ENCODE data around the gene MGARP. TPM values are rescaled to one million over a fixed set of nuclear protein-coding genes. Genes with fewer than 3 reads are reported as not detected.

MGARP gene
- total RNA-seq, 1 experiment from 2014 or later = 2.3 TPM

GRCh38 chr4:139295206-139295941 is 15.3 kb upstream of the MGARP start:
- Histone ChIP-seq H3K27me3 (ENCODE audit: control insufficient read depth, insufficient read depth, low read length) (no peaks in the 10 kb centered on the region), H3K4me3 (ENCODE audit: low read depth in 2 of 2, low read length in 2 of 2) (peak overlapping the region; percentile 71 to 90), H3K4me1 (ENCODE audit: control insufficient read depth, insufficient read depth, low read length) (peaks cover 11% of the 10 kb centered on the region; the same call in 1 of the 2 replicates), H3K9me3 (ENCODE audit: control insufficient read depth, insufficient read depth, low read depth, low read length) (no peaks in the 10 kb centered on the region), H3K27ac (ENCODE audit: low read length) (peak overlapping the region; percentile 90), H3K36me3 (ENCODE audit: control insufficient read depth, insufficient read depth, low read length) (peaks cover 7% of the 10 kb centered on the region)
- BruUV-seq (replicated peaks) = no TSS peak
- ChIA-PET POLR2A (interaction anchor here (0.5 to 0.6 kb wide), 4 partner anchors 36 to 200 kb away, joined by 3 to 9 read pairs (median 4); no protein-coding TSS in a partner anchor), CTCF (interaction anchor here (1.1 to 1.4 kb wide), 2 partner anchors 15 to 66 kb away, joined by 3 to 8 read pairs; partner anchors contain the start of gene MGARP)
- TF ChIP-seq TCF7L2 (IDR thresholded peaks at IDR 0.05; ENCODE audit: low read depth, low read length) (no peak), SIN3A (IDR thresholded peaks at IDR 0.05; ENCODE audit: borderline replicate concordance, insufficient read depth, low read depth, low read length) (peak; percentile 56; the same call in 1 of the 2 replicates), REST (IDR thresholded peaks at IDR 0.05; ENCODE audit: insufficient read depth in 1 of 2, low read depth in 2 of 2, low read length in 1 of 2) (no peak), CTCF (IDR thresholded peaks at IDR 0.05) (peak; percentile 91), POLR2AphosphoS5 (IDR thresholded peaks at IDR 0.05; ENCODE audit: low read depth, low read length) (peak; percentile 74)
- peak; percentile 98 for ATAC-seq
- intact Hi-C loops (cut with micrococcal nuclease; ENCODE audit: unreplicated experiment) = no loop called here
- DNase-seq (ENCODE audit: low read depth, low spot score) = peak; percentile 64
- in situ Hi-C loops (cut with HindIII; ENCODE audit: low pct_unique_long_range_greater_than_20kb, low sequenced_read_pairs) = no loop called here

GRCh38 chr4:139286186-139286698 is 6.2 kb upstream of the MGARP start:
- Histone ChIP-seq H3K27ac (ENCODE audit: low read length) (no peak overlapping the region), H3K4me1 (ENCODE audit: control insufficient read depth, insufficient read depth, low read length) (no peaks in the 10 kb centered on the region), H3K9me3 (ENCODE audit: control insufficient read depth, insufficient read depth, low read depth, low read length) (no peaks in the 10 kb centered on the region), H3K27me3 (ENCODE audit: control insufficient read depth, insufficient read depth, low read length) (no peaks in the 10 kb centered on the region), H3K36me3 (ENCODE audit: control insufficient read depth, insufficient read depth, low read length) (no peaks in the 10 kb centered on the region), H3K4me3 (ENCODE audit: low read depth in 2 of 2, low read length in 2 of 2) (no peak overlapping the region)
- POLR2A ChIA-PET = no interaction called here
- no peak for ATAC-seq
- TF ChIP-seq REST (IDR thresholded peaks at IDR 0.05; ENCODE audit: insufficient read depth in 1 of 2, low read depth in 2 of 2, low read length in 1 of 2) = no peak
- no peak for TF ChIP-seq POLR2AphosphoS5 (IDR thresholded peaks at IDR 0.05; ENCODE audit: low read depth, low read length)
- no peak for TF ChIP-seq CTCF (IDR thresholded peaks at IDR 0.05)
- TF ChIP-seq TCF7L2 (IDR thresholded peaks at IDR 0.05; ENCODE audit: low read depth, low read length) = no peak
- TF ChIP-seq SIN3A (IDR thresholded peaks at IDR 0.05; ENCODE audit: borderline replicate concordance, insufficient read depth, low read depth, low read length) = no peak
- CTCF ChIA-PET = interaction anchor here (0.6 kb wide), 1 partner anchor 57 kb away, joined by 5 read pairs; no protein-coding TSS in a partner anchor
- DNase-seq (ENCODE audit: low read depth, low spot score) = no peak
- no TSS peak for BruUV-seq (replicated peaks)
- in situ Hi-C loops (cut with HindIII; ENCODE audit: low pct_unique_long_range_greater_than_20kb, low sequenced_read_pairs) (no loop called here), intact Hi-C loops (cut with micrococcal nuclease; ENCODE audit: unreplicated experiment) (no loop called here)
